Cardiac septum (tissue), 1 donor: Measurements from ENCODE around the gene CELF4. TPM values are rescaled to one million over a fixed set of nuclear protein-coding genes. Genes with fewer than 3 reads are reported as not detected.

Experiments
- DNase-seq: peaks from one replicate; pipeline ENCODE4 v3.0.0-alpha.2; 2020; ENCODE audit warnings: low spot score
- intact Hi-C: fragments of 100-400 bp; cut with DNase I; formaldehyde crosslinking; loops from one replicate; pipeline ENCODE4 v1.14.0; 2022
- total RNA-seq: library from RNA; stranded (reverse); fragmentation: NEBNext Ultra II Directional; extraction: Animal tissue kit (Norgen Biotek cat#: 25700); gene quantifications from one replicate; pipeline ENCODE4 v1.2.1, GENCODE V29; 2021
- donor health status: DM: no; HTN: no; CAD: no.

CELF4 gene
- total RNA-seq, 1 donor from 2014 or later, result 0.24 TPM

DNA sequence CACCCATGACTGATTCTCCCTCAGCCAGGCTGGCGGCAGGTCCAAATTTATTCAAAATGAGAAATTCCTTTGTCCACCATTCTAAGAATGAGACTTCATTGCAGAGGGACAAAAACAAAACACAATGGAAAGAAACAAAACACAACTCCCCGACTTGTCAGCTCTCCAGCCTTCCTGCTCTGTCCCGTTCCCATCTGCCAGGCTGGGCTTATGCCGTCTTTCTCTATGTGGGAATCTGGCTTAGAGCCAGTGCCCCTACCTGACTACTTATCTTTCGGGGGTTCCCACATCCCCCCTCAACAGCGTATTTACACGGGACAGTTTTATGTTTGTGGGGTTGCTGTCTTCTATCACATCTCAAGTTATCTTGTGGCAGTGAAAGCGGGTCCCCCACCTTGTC, 13.8 kb downstream of the CELF4 start:
- DNase-seq, result no peak
- intact Hi-C loops, result no loop called here

DNA sequence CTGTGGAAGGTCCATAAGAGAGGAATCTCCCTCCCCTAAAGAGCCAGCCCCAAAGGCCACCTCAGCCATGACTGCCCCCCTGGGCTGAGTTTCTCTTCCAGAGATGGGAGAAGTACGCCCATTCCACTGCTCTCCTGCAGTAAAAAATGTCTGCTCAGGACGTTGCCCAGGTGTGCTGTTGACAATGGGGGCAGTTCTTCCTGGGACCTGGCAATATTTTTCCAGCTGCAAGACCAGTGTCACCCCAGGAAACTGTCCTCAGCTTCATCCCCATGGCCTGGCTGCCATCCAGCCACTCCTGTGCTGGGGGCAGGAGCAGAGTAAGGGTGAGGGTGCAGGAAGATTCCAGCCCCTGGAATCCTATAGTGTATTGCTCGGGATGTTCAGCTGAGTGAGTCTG, 14.3 kb downstream of the CELF4 start:
- DNase-seq, result peak; percentile 66
- intact Hi-C loops, result no loop called here

DNA sequence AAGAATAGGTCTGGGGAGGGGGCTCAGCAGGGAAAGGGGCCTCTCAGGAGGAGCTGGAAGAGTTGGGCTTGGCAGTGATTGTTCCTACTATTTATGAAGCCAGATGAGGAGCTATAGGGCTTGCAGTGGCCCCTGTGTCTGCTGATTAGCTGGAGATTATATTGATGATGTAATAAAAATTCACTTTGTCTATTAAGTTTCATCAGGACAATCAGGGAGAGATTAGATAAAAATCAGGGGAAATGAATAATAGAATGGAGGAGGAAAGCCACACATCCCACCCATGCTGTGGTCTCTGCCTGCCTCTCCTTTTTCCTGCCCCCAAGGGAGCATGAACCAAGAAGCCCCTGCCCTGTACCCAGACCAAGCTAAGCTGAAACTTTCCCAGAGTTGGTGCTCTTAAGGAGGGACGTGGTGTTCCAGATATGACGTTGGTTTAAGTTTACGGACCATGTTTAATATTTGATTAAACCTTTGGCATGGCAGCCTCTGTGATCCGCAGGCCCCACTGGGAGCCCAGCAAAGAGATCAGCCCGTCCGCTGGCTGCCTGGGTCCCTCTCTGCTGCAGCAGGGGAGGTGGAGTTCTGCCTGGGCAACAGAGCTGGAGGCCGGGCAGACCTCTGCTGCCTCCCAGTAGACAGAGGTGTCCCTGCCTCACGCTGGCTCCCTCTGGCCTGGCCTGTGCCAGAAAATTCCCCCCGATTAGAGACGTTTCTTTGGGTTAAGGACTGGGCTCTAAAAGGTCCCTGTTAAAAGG, 15.3 kb downstream of the CELF4 start:
- no peak for DNase-seq
- intact Hi-C loops, result no loop called here

DNA sequence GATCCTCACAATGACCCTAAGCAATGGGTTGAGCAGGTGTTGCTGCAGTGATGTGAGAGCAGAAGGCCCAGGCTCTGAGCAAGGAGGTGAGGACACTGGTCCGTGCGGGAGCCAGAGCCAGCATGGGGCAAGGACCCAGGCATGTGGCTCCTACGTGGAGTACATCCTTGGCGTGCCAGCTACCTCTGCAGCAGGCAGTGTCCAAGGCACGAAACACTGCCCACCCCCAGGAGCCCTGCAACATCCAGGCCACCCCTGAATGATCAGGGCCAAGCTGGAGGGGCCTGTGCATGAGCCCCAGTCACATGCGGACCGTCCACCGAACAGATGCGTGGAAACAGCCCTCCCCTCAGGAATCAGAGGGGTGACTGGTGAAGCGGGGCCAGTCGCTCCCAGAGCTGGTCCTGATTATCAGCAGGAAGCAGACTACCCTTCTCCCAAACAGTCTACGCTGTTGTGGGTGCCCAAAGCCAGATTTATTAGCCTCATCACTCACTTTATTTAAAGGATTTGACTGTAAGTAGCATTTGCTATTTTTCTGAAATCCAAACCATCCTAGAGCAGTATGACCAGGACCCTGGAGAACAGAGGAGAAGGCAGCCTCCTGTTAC, 16.8 kb downstream of the CELF4 start:
- intact Hi-C loops, result no loop called here
- no peak for DNase-seq

DNA sequence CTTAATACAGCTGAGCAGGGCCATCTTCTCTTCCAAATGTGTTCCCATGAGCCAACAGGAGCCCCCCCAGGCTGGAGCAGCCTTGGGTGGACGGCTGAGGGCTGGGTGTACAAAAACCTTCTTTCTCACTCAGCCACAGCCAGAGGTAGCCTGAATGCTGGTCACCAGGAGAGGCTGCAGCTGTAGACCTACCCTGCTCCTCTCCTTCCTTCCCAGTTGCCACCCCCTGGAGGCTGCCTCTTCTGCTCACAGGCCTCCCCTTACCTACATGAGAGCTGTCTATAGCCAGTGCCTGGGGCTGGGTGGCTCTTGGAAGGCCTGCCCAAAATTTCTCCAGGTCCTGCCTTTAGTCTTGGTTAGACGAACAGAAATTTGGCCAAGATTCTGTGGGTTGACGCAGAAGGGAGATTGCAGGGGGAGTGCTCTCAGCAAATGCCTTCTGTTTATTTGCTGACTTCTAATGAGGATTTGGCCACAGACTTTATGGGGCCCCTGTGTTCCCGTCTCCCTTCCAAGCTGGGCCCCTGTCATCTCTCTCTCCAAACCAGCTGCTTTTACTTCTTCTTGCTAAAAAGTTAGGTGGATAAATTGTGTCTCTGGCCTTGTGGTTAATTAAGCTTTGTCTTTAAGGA, 18.3 kb downstream of the CELF4 start:
- intact Hi-C loops, result no loop called here
- DNase-seq, result peak; percentile 29

DNA sequence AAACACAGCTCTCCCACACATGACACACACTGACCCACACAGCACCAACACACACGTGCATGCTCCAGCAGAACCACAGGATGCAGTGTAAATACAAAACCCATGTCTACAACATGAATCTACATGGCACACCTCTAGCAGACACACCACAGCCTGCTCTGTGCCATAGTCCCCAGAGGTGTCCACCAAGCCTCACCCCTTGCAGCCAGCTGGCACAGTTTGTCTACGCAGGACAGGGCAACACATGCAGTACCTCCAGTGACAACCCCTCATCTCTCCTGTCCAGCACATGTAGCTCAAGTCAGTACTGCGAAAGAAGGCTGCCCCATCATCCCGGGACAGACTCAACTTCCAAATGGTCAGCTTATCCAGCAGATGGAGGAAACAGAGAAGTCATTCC, 18.9 kb downstream of the CELF4 start:
- intact Hi-C loops, result no loop called here
- no peak for DNase-seq

DNA sequence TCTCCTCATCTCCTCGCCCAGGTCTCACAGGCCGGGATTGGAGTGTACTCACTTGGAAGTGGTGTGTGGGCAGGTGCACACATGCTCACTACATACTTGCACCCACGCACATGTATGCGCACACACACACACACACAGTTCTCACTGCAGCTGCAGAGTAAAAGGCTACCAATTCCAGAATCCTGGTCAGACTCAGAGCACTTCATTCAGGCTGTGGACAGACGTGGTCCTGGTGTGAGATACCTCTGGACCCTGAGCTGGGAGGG, 19.4 kb downstream of the CELF4 start:
- no peak for DNase-seq

DNA sequence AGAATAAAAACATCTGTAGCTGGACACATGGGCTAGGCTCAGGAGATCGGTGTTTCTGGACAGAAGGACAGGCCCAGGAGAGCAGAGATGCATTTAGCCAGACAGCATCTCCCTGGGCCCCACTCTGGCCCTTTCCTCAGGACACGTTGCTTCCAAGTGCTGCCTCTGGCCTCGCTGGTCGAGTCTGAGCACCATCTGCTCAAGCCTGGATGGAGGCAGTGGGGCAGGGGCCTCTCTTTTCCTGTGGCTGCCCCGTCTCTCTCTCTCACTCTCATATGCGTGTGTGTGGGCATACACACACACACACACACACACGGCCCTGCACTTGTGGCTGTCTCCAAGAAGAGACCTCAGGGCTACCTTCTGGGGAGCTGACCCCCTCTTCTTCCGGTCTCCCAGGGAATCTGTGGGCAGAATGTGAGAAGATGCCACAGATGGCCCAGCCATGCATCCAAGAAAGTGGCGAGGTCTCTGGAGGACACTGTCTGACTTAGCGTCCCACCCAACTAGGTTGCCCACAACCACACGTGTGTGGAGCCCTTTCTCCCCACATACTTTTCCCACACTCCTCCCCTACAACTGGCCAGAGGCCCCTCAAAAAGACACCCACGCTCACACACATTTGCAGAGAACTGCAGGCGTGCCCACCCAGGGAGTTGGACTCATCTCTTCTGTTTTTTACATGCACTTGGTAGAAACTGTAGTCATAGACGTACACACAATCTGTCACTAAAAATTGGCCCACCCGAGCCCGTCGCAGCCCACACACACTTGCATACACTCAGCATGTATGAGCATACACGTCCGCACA, 19.9 kb downstream of the CELF4 start:
- DNase-seq, result no peak

More for the DNA sequence above, 19.4 kb downstream of the CELF4 start:
- intact Hi-C loops, result no loop called here

DNA sequence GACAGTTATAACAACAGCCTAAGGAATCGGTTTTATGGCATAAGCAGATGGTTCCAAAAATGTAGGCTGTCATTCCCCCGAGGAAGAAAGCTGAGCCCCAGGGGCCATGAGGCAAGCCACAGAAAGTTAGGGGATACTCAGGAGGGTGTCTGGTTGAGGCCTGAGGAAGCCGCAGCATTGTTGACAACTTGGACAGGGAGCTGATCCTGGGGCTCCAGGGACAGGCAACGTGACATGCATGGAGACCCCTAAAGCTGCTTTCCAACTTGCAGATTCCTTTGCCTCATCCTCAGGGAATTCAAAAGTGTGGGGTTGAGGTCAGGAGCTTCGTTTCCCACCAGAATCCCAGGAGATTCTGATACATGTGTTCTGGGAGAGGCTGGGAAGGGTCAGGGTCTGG, 20.9 kb downstream of the CELF4 start:
- intact Hi-C loops, result no loop called here
- no peak for DNase-seq

More for the DNA sequence above, 19.9 kb downstream of the CELF4 start:
- intact Hi-C loops, result no loop called here

DNA sequence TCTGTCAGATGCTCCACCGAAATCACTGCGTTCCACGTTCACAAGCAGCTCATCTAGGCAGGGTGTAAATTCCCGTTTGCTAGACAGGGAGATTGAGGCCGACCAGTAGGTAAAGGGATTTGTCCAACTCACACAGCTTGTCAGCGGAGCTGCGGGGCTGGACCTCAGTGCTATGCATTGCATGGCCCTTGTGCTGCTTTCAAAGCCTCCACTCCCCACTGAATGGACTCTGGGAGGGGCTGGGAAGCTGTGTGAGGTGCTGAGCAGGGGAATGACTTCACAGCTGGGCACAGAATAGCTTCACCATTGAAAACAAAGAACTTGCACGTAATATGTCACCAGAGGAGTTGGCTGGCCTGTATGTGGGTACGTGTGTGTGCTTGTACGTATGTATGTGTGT, 21.4 kb downstream of the CELF4 start:
- no peak for DNase-seq
- intact Hi-C loops, result no loop called here

DNA sequence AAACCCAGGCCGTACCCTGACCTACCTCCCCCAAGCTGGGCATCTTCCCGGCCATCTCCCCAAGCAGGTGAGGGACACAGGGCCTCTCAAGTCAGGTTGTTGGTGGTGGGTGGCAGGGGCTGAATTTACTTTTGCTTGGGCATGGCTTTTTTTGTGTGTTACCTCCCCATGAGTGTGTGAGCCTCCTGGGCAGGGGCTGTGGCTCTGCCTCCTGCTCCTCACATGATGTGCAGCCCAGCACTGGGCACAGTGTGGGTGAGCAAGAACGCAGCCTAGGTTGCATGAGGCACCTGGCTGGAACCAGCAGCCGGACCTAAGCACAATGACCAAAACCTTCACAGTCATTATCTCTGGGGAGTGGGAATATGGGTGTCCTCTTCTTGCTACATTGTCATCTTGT, 22.3 kb downstream of the CELF4 start:
- intact Hi-C loops, result no loop called here

DNA sequence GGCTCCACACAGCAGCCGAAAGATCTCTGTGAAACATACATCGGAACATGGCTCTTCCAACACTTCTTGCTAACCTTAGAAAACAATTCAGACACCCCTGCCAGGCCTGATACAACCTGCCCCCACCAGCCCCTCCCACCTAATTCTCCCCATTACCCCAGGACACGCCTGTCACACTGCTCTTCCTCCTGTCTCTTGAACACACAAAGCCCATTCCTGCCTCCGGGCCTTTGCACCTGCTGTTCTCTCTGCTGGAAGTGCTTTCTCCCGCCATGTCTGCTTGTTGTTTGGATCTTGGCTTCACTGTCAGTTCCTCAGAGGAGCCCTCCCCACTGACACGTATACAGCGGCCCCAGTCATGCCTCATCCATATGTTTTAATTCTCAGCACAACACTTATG, 24.1 kb downstream of the CELF4 start:
- intact Hi-C loops, result no loop called here
- DNase-seq, result no peak

More for the DNA sequence above, 22.3 kb downstream of the CELF4 start:
- DNase-seq, result no peak

DNA sequence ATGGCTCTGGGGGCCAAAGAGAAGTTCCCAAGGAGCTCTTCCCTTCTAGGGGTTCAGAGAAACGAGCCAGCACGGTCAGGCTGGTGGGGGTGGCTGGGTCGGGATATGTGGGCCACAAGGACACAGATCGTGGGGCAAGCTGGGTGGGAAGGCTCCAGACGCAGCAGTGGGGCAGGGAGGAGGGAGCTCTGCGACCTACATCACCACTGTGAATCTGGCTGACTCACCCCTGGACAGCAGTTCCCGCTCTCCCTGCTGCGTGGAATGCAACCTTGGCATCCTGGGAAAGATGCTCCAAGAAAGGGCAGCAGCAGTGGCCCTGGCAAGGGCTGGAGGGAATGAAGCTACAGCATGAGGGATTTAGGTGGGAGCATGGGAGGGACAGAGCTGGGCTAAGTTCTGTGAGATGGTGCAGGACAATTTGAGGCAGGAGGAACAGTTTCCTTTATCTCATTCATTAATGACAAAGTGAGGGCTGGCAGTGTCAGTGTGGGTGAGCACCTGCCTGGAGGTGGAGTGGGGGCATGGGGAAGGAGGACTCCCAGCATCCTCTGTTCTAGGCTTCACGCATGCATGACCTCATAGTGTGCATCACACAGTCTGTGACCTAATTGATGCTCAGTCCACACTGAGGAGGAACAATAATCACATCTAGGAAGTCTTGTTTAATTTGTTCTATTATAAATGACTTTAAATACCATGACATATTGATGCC, 25.0 kb downstream of the CELF4 start:
- DNase-seq, result no peak
- intact Hi-C loops, result no loop called here

DNA sequence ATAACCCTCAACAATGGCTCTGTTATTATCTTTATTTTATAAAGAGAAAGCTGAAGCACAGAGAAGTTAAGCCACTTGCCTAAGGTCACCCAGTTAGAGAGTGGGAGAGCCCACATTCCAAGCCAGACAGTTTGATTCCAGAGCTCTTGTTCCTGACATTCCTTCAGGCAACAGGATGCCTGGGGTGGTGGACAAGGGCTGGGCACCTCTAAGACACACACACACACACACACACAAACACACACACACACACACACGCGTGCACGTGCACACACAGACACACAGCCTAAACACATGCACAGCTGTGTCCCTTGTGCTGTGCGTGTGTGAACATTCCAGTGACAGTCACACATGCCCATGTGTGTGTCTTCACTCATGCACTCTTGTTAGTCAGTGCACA, 26.4 kb downstream of the CELF4 start:
- DNase-seq, result peak; percentile 53
- intact Hi-C loops, result loop anchor here (5.0 kb wide), 1 partner anchor 197 kb away; no protein-coding TSS in a partner anchor

DNA sequence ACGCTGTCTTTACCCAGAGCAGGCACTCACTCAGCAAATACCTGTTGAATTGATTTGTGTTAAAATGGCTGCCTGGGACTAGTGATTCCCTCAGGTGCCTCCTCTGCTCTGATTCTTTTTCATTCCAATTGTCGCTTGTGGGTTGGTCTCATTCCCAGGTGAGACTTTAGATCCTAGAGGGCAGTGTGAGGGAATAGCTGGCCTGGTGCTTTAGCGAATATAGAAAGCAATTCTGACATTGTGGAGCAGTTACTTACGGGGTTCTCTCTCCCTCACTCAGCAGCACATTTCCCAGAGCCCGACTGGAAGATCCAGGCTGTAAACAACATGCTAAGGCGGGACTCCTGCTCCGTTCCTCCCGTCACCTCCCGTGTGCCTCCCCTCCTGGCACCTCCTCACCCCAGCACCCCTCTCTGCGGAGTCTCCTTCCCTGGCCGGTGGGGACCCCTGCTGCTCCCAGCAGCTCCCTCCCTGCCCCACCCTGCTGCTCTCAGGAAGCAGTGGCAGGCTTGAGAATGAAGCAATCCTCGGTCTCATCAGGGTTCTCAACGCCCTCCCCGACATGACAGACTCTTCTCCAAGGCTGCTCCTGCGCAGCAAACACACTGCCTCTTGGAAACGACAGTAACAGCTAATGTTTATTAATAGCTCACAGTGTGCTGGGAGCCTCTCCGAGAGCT, 26.9 kb downstream of the CELF4 start:
- peak; percentile 35 for DNase-seq
- intact Hi-C loops, result loop anchor here (5.0 kb wide), 1 partner anchor 196 kb away; no protein-coding TSS in a partner anchor

DNA sequence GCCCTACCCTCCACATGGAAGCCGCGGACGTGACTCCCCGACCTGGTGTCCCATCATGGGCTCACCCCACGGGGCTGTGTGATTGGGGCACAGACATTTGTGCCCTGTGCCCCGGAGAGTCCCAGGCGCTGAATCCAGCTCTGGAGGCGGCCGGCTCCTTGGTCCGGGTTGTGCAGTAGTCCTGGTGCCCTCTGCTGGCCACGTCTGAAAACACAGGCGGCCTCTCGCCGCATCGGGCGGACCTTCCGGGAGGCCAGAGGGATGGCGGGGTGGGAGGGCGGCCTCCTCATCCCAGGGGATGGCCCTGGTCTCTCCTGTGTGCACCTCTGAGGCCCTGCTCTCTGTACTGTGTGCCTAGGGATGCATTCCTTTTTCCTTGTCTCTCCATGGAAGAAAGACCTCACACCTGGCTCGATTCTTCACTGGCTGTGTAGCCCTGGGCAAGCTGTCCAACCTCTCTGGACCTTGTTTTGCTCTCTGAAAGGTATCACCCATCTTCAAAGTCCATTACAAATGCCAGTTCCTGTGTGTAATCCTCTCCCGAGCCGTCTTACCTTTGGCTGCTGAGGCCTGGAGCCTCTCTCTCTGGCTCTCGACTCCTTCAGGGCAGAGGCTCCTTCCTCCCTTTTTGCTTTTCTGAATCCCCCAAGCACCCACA, 27.6 kb downstream of the CELF4 start:
- intact Hi-C loops, result loop anchor here (2.0 to 5.0 kb wide), 2 partner anchors 93 to 196 kb away; no protein-coding TSS in a partner anchor
- peak; percentile 87 for DNase-seq

DNA sequence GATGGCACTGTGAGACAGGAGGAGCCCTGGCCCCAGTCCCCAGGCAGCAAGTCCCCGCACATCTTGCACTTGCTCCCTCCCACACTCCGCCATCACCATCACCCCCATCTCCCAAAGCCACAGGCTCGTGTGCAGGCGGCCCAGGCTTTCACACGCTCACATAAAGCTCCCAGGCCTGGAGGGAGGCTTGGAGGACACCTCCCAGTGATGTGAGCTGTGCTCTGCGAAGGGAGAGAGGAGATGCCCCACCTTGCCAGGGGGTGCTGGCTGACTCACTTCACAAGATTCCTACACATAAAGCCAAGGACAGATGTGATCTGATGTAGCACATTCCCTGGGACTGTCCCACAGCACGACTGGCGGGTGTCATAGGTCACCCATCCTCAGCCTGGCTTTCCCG, 28.9 kb downstream of the CELF4 start:
- no peak for DNase-seq
- intact Hi-C loops, result loop anchor here (2.0 to 5.0 kb wide), 2 partner anchors 92 to 194 kb away; no protein-coding TSS in a partner anchor

DNA sequence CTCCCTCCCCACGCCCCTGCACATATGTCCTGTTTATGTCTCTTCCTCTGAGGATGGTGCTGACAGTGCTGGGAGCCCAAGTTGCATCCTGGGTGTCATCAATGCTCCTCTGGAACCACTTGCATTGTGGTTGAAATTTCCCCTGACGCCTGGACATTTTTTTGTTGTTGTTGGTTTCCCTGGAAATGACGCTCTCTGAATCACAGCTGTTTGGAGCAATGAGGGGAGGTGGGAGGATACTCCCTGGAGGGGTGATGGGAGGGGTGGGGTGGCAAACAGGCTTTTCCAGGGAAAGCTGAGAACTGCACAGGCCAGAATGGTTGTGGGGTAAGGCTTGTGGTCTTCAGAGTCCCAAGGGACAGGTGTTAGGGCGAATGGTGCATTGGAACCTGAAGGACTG, 29.6 kb downstream of the CELF4 start:
- intact Hi-C loops, result loop anchor here (1.0 to 5.0 kb wide), 3 partner anchors 91 to 194 kb away; no protein-coding TSS in a partner anchor
- DNase-seq, result no peak
